22Rv1 (cell line): ENCODE data around the gene ZNF215.
"Not testable (repeated sequence)": the region's sequence is repeated elsewhere in the genome, so short reads cannot be mapped to it uniquely, and the experiment has no call there.

ENCODE experiments used
- H3K27ac ChIP-seq: fragments of 450-650 bp; 2 replicates; pipeline ENCODE4 v1.5.1; 2017
- CTCF ChIP-seq: fragments of 450-650 bp; IDR thresholded peaks from 2 replicates; pipeline ENCODE4 v1.5.1; 2017; ENCODE audit warnings: mild to moderate bottlenecking
- ZFX ChIP-seq: fragments of 450-650 bp; IDR thresholded peaks from 2 replicates; pipeline ENCODE4 v1.6.1; 2017; ENCODE audit warnings: antibody characterized with exemption, borderline replicate concordance

Gene ZNF215

GRCh38 chr11:6943131-6943530, 16.9 kb downstream of the ZNF215 start:
- no peak overlapping the region for H3K27ac ChIP-seq
- no peak for TF ChIP-seq ZFX
- TF ChIP-seq CTCF = no peak

- H3K27ac ChIP-seq = not testable (repeated sequence)
Measured at GRCh38 chr11:6954248-6954647, 28.0 kb downstream of the ZNF215 start.

- no peak overlapping the region for H3K27ac ChIP-seq
Measured at GRCh38 chr11:6962141-6962540, 35.9 kb downstream of the ZNF215 start.

GRCh38 chr11:6962673-6963072, 36.4 kb downstream of the ZNF215 start:
- H3K27ac ChIP-seq = no peak overlapping the region
- TF ChIP-seq CTCF = no peak
- TF ChIP-seq ZFX = no peak

More at GRCh38 chr11:6962141-6962540, 35.9 kb downstream of the ZNF215 start:
- no peak for TF ChIP-seq ZFX
- TF ChIP-seq CTCF = no peak

GRCh38 chr11:6968816-6969215, 42.6 kb downstream of the ZNF215 start:
- TF ChIP-seq CTCF (no peak), ZFX (no peak)
- no peak overlapping the region for H3K27ac ChIP-seq

GRCh38 chr11:6969854-6970253, 43.6 kb downstream of the ZNF215 start:
- not testable (repeated sequence) for H3K27ac ChIP-seq

GRCh38 chr11:6979365-6979764, 53.1 kb downstream of the ZNF215 start:
- H3K27ac ChIP-seq = no peak overlapping the region
- TF ChIP-seq ZFX (no peak), CTCF (no peak)

GRCh38 chr11:6986487-6986886, 60.3 kb downstream of the ZNF215 start:
- TF ChIP-seq ZFX (no peak), CTCF (no peak)
- no peak overlapping the region for H3K27ac ChIP-seq

- no peak overlapping the region for H3K27ac ChIP-seq
- TF ChIP-seq CTCF (no peak), ZFX (no peak)
Measured at GRCh38 chr11:6988506-6988905, 62.3 kb downstream of the ZNF215 start.
